Neural crest cell (in vitro differentiated cells): ENCODE data around the gene CCNA2. TPM values are rescaled to one million over a fixed set of nuclear protein-coding genes. Genes with fewer than 3 reads are reported as not detected.

ENCODE experiments used
- DNase-seq: peaks from one replicate; pipeline ENCODE4 v3.0.0; 2021; ENCODE audit warnings: low read depth, mixed read lengths, low spot score
- H3K27ac Mint-ChIP-seq: one replicate; pipeline ENCODE4 v1.8.0; 2021; ENCODE audit warnings: mild to moderate bottlenecking, mixed read lengths; ENCODE audit not compliant: unreplicated experiment
- H3K27me3 Mint-ChIP-seq: 2 replicates; pipeline ENCODE4 v1.8.0; 2021; ENCODE audit warnings: low read depth, mild to moderate bottlenecking, mixed read lengths
- H3K36me3 Mint-ChIP-seq: 2 replicates; pipeline ENCODE4 v1.8.0; 2021; ENCODE audit warnings: low read depth, mild to moderate bottlenecking, mixed read lengths
- H3K4me1 Mint-ChIP-seq: 2 replicates; pipeline ENCODE4 v1.8.0; 2021; ENCODE audit warnings: mixed read lengths
- H3K4me3 Mint-ChIP-seq: one replicate; pipeline ENCODE4 v1.8.0; 2021; ENCODE audit warnings: mild to moderate bottlenecking, mixed read lengths
- H3K9me3 Mint-ChIP-seq: 2 replicates; pipeline ENCODE4 v1.8.0; 2021; ENCODE audit warnings: mixed read lengths
- CTCF ChIP-seq: fragments of 200-600 bp; sonication (generic); conservative IDR thresholded peaks from 2 replicates; pipeline ENCODE4 v1.5.0; 2021; ENCODE audit warnings: antibody characterized with exemption, mild to moderate bottlenecking
- total RNA-seq: library from RNA; stranded (reverse); gene quantifications from 2 replicates; pipeline ENCODE4 v1.2.1, GENCODE V29; 2021

The CCNA2 gene
- total RNA-seq, 1 donor from 2014 or later, result 85.2 TPM

DNA sequence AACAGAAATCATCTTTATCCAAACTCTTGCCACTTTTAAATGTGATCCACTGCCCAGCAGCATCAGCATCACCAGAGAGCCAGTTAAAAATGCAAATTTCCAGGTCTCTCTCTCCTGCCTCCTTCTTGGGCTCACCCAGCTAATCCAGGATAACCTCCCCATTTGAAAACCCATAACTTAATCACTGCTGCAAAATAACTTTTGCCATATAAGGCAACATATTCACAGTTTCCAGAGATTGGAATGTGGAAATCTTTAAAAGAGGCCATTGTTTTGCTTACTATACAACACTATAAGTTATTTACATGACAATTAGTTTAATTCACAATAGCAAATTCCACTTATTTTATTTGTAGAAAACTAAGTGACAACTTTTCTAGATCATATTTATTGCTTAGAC, 27.4 kb downstream of the CCNA2 start:
- peaks cover 23% of the 10 kb centered on the region for H3K4me1 Mint-ChIP-seq
- H3K9me3 Mint-ChIP-seq, result no peaks in the 10 kb centered on the region
- no peak for TF ChIP-seq CTCF
- H3K4me3 Mint-ChIP-seq, result no peak overlapping the region
- H3K36me3 Mint-ChIP-seq, result peaks cover 3% of the 10 kb centered on the region
- no peaks in the 10 kb centered on the region for H3K27me3 Mint-ChIP-seq
- peak overlapping the region; percentile 3 for H3K27ac Mint-ChIP-seq
- no peak for DNase-seq

GRCh38 chr4:121794505-121795188, 29.0 kb downstream of the CCNA2 start:
- no peaks in the 10 kb centered on the region for H3K9me3 Mint-ChIP-seq
- no peak for DNase-seq
- H3K27ac Mint-ChIP-seq, result no peak overlapping the region
- H3K27me3 Mint-ChIP-seq, result peaks cover 3% of the 10 kb centered on the region
- H3K4me3 Mint-ChIP-seq, result no peak overlapping the region
- no peaks in the 10 kb centered on the region for H3K36me3 Mint-ChIP-seq
- TF ChIP-seq CTCF, result no peak
- peaks cover 8% of the 10 kb centered on the region for H3K4me1 Mint-ChIP-seq

GRCh38 chr4:121792966-121793365, 30.7 kb downstream of the CCNA2 start:
- Mint-ChIP-seq H3K4me3 (no peak overlapping the region), H3K4me1 (peaks cover 7% of the 10 kb centered on the region), H3K27ac (no peak overlapping the region), H3K36me3 (no peaks in the 10 kb centered on the region), H3K9me3 (no peaks in the 10 kb centered on the region), H3K27me3 (peaks cover 13% of the 10 kb centered on the region)
- TF ChIP-seq CTCF, result no peak
- no peak for DNase-seq

- Mint-ChIP-seq H3K27me3 (peaks cover 16% of the 10 kb centered on the region), H3K4me1 (peaks cover 7% of the 10 kb centered on the region), H3K9me3 (no peaks in the 10 kb centered on the region), H3K4me3 (no peak overlapping the region), H3K27ac (no peak overlapping the region), H3K36me3 (no peaks in the 10 kb centered on the region)
- no peak for TF ChIP-seq CTCF
- DNase-seq, result no peak
These were observed 32.2 kb downstream of the CCNA2 start for GRCh38 chr4:121791481-121791880.

DNA sequence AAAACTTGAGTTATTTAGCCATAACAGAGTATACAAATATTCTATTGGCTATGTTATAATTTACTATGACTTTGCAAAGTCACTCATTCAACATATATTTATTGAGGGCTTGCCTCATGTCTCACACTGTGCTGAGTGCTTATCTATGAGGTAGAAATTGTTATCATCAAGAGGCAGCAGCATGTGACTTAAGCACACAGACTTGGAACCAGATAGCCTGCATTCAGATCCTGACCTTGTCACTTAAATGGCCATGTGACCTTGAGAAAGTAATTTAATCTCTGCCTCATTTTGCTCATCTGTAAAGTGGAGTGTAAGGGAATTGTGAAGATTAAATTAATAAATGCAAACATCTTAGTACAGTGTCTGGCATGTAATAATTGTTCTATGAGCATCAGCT, 32.7 kb downstream of the CCNA2 start:
- no peak for TF ChIP-seq CTCF
- H3K4me1 Mint-ChIP-seq, result peaks cover 2% of the 10 kb centered on the region
- peaks cover 16% of the 10 kb centered on the region for H3K27me3 Mint-ChIP-seq
- H3K27ac Mint-ChIP-seq, result no peak overlapping the region
- no peaks in the 10 kb centered on the region for H3K36me3 Mint-ChIP-seq
- no peak overlapping the region for H3K4me3 Mint-ChIP-seq
- H3K9me3 Mint-ChIP-seq, result no peaks in the 10 kb centered on the region
- DNase-seq, result no peak
